Stimulated activated CD8-positive, alpha-beta memory T cell treated with anti-CD3 and anti-CD28 coated beads, Interleukin-12 subunit alpha, Interleukin-12 subunit beta, amount 100 ng/mL, for 24 hours (primary cell): ENCODE results near the gene ANXA4.

Source experiments
- DNase-seq: peaks from one replicate; pipeline ENCODE4 v3.0.0-alpha.2; 2020; ENCODE audit errors: extremely low read depth

Gene ANXA4

GRCh38 chr2:69846182-69847067, 104.5 kb downstream of the ANXA4 start:
- DNase-seq = no peak

- no peak for DNase-seq
Measured at GRCh38 chr2:69847068-69847828, 105.3 kb downstream of the ANXA4 start.

- no peak for DNase-seq
Measured at GRCh38 chr2:69848186-69848790, 106.4 kb downstream of the ANXA4 start.

- no peak for DNase-seq
Measured at GRCh38 chr2:69858261-69858660, 116.3 kb downstream of the ANXA4 start.

GRCh38 chr2:69863298-69863697, 121.4 kb downstream of the ANXA4 start:
- no peak for DNase-seq
